NT2/D1 (cell line): ENCODE results near the gene TCERG1L.

Experiments used
- DNase-seq: peaks from one replicate; pipeline ENCODE4 v3.0.0-alpha.2; 2011; ENCODE audit warnings: low read depth, low spot score
- H3K27me3 ChIP-seq: 2 replicates; pipeline ENCODE4 v1.6.0; 2011; ENCODE audit warnings: mild to moderate bottlenecking; ENCODE audit not compliant: insufficient read length, insufficient read depth
- H3K36me3 ChIP-seq: 2 replicates; pipeline ENCODE4 v1.6.1; 2011; ENCODE audit warnings: mild to moderate bottlenecking, low read length, mixed read lengths; ENCODE audit not compliant: insufficient read depth, insufficient read length
- H3K4me1 ChIP-seq: 2 replicates; pipeline ENCODE4 v1.5.1; 2011; ENCODE audit not compliant: insufficient read depth, insufficient read length
- H3K4me3 ChIP-seq: 2 replicates; pipeline ENCODE4 v1.5.1; 2011; ENCODE audit warnings: low read depth; ENCODE audit not compliant: insufficient read length
- H3K9ac ChIP-seq: 2 replicates; pipeline ENCODE4 v1.6.0; 2011; ENCODE audit warnings: low read depth; ENCODE audit not compliant: insufficient read length
- H3K9me3 ChIP-seq: 2 replicates; pipeline ENCODE4 v1.5.1; 2011; ENCODE audit warnings: mild to moderate bottlenecking, low read length; ENCODE audit not compliant: insufficient read depth
- SUZ12 ChIP-seq: IDR thresholded peaks from 2 replicates; pipeline ENCODE4 v1.6.1; 2011; ENCODE audit not compliant: insufficient read length, insufficient read depth; ENCODE audit errors: extremely low read depth
- YY1 ChIP-seq: IDR thresholded peaks from 2 replicates; pipeline ENCODE4 v1.6.1; 2011; ENCODE audit not compliant: insufficient read length, insufficient read depth
- ZNF274 ChIP-seq: IDR thresholded peaks from 2 replicates; pipeline ENCODE4 v1.6.1; 2011; ENCODE audit warnings: mild to moderate bottlenecking, low read depth, low read length

Gene TCERG1L

DNA sequence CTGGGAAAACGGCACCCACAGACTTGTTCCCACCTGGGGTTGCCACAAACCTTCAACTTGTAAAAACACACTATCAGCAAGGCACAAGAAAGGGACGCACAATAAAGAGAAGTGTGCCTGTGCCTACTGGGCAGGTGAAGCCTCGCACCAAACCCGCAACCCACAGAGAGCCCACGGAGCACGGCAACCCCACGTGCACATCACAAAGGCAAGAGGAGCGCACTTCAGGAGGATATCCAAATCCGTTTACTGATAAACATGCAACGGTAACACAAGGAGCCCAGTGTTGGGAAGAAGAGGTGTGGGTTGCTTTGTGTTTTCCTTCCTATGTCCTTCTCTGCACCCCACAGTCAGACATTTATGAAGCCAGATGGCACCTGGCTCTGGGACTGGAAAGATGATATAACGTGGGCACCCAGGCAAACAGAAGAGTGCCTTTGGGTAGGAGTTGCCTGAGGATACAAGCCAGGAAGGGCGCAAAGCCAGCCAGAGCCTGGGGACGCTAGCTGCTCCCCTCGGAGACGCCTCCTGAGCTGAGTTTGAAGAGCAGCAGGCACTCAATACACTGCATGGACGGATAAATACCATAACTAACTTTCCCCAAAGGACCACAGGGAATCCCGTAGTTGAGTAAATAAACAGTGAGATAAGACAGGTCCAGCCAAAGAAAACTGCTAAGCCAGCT is 41.6 kb downstream of the TCERG1L start:
- no peak for DNase-seq
- Histone ChIP-seq H3K36me3 (no peaks in the 10 kb centered on the region), H3K9ac (no peak overlapping the region), H3K9me3 (peaks cover 11% of the 10 kb centered on the region; the same call in 1 of the 2 replicates), H3K4me1 (no peaks in the 10 kb centered on the region), H3K27me3 (no peaks in the 10 kb centered on the region), H3K4me3 (no peak overlapping the region)
- no peak for TF ChIP-seq SUZ12
- no peak for TF ChIP-seq YY1
- no peak for TF ChIP-seq ZNF274

DNA sequence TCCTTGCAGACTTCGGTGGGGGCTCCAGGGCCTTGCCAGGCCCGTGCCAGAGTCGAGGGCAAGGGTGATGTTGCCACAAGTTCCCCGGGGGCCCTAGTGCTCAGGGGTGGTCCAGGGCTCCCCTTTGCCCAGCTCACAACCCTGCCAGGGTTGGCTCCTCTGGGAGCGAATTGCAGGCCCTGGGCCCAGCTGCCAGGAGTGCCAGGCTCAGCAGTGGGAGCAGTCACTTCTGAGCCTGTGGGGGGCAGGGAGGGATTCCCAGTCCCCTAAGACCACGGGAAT is 43.8 kb downstream of the TCERG1L start:
- Histone ChIP-seq H3K9me3 (peaks cover 11% of the 10 kb centered on the region; the same call in 1 of the 2 replicates), H3K36me3 (no peaks in the 10 kb centered on the region), H3K27me3 (no peaks in the 10 kb centered on the region), H3K9ac (no peak overlapping the region), H3K4me1 (peaks cover 2% of the 10 kb centered on the region), H3K4me3 (no peak overlapping the region)
- TF ChIP-seq SUZ12 (no peak), ZNF274 (no peak), YY1 (no peak)
- no peak for DNase-seq

DNA sequence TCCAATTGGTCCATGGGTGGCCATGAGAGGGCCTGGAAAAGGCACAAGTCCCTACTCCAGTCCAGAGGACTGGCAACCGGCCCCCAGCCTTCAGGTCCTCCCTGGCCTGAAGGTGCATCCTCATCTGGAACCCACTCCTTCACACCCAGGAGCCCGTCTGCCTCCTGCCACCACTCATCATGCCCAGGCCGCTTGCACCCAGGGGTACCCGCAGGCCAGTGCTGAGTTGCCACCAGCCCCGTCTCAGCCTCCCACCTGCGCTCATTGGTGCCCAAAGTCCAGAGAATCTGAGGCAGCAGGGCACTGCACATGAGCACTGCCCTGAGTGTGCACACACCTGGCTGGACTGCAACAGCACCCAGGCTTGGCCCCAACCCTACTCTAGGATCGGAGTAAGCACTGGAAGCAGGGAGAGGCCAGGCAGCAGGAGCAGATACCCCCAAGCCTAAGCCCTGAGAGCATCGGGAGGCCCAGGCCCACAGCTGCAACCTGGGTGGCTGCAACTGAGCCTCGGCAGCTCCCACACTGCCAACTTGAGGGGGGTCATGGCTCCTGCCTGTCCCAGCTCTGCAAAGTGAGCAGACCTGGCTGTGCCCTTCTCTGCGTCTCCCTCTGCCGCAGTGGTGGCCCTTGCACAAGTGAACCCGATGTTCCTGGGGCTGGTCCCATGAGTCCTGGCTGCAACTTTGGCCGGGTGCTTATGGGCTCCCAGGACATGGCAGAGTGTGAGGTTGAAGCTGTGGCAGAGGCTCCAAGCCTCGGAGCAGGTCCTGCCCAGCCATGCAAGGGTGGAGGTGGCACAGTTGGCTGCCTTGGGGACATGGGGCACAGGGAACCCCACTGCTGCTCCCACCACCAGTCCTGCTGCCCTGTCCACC is 44.3 kb downstream of the TCERG1L start:
- peaks cover 2% of the 10 kb centered on the region for H3K4me1 ChIP-seq
- no peak for DNase-seq
- no peak overlapping the region for H3K9ac ChIP-seq
- no peak for TF ChIP-seq YY1
- no peak for TF ChIP-seq SUZ12
- TF ChIP-seq ZNF274, result no peak
- H3K9me3 ChIP-seq, result peaks cover 11% of the 10 kb centered on the region; the same call in 1 of the 2 replicates
- no peak overlapping the region for H3K4me3 ChIP-seq
- H3K27me3 ChIP-seq, result no peaks in the 10 kb centered on the region
- H3K36me3 ChIP-seq, result no peaks in the 10 kb centered on the region

DNA sequence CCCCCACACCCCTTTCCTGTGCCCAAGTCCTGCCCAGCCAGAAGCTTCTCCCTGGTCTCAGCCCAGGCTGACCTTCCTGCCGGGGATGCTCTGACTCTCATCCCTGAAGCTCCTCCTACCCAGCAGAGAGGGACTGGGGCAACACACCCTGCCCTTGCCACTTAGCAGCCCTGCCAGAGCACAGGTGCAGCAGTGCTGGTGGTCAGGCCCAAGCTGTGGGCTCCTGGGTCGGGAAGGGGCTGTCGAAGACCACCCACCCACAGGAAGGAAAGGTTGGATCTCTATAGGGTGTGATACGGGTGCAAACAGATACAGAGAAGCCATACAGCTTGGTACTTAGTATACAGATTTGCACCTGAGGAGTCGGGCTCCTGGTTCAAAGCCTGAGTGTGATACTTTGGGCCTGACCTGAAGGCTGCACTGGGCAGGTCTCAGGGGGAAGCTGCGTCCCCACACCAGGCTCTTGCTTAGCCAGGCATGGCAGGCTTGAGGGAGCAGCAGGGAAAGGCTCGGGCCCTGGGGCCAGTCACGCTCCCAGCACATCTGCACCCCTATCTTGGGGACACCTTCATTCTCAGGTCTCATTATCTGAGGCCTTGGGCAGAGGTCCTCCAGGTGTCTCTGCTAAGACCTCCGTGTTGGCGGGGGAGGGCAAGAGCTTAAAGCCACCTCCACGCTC is 47.3 kb downstream of the TCERG1L start:
- Histone ChIP-seq H3K27me3 (no peaks in the 10 kb centered on the region), H3K4me3 (no peak overlapping the region), H3K4me1 (peaks cover 2% of the 10 kb centered on the region), H3K9me3 (peaks cover 11% of the 10 kb centered on the region; the same call in 1 of the 2 replicates), H3K9ac (no peak overlapping the region), H3K36me3 (no peaks in the 10 kb centered on the region)
- TF ChIP-seq YY1, result no peak
- TF ChIP-seq ZNF274, result no peak
- no peak for TF ChIP-seq SUZ12
- no peak for DNase-seq

DNA sequence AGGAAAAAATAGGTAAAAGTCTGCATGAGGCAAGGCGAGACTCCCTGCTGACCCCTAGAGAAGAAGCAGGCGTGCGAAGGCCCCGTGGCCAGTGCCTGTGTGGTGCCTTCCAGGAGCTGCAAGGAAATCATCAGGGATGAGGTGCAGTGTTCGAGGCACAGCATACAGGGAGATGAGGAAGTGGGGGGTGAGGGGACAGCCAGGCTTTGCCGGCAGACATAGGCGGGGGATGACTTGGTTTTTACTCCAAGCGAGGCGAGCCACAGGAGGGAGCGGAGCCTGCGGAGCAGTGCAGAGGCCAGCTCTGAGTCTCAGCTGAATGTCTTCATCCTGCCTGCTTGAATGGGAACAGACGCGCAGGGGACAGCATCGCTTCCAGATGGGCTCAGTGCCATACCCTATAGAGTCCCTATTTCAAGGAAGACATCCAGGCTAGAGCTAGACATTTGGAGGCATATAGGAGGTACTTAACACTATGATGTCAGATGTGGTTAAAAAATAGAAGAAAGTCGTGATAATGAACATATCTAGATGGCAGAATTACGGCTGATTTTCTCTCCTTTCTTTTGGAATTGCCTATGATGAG is 49.5 kb downstream of the TCERG1L start:
- H3K4me3 ChIP-seq, result no peak overlapping the region
- H3K27me3 ChIP-seq, result no peaks in the 10 kb centered on the region
- DNase-seq, result no peak
- no peaks in the 10 kb centered on the region for H3K9me3 ChIP-seq
- no peaks in the 10 kb centered on the region for H3K36me3 ChIP-seq
- peaks cover 2% of the 10 kb centered on the region for H3K4me1 ChIP-seq
- no peak overlapping the region for H3K9ac ChIP-seq
- TF ChIP-seq YY1, result no peak
- no peak for TF ChIP-seq SUZ12
- no peak for TF ChIP-seq ZNF274

DNA sequence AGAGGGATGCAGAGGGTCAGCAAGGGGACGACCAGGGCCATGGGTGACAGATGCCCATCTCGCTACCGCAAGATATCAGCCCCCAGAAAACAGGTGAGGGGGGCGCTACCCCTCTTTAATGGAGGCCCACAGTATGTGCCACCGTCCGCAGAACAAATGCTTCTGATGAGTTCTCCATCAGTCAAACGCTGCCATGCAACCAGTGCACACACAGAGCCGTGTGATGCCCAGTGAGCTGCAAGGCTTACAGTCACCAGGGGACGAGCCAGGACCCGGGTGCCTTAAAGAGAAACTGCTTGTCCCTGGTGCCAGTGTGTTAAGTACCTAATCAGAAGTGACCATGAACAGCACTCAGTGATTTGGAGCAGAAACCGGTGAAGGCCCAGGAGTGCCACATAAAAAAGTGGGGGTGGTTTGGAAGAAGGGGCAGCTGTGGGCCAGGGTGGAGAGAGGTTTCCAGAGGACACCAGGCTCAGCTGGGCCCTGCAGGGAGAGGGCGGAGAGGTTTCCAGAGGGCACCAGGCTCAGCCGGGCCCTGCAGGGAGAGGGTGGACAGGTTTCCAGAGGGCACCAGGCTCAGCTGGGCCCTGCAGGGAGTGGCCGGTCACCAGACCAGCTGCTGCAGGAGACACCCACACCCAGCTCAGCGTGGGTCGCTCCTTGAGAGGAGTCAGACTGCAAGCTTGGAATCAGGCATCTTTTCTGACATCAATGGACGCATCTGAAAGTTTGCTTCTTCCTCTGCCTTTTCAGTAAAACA is 50.9 kb downstream of the TCERG1L start:
- no peaks in the 10 kb centered on the region for H3K9me3 ChIP-seq

DNA sequence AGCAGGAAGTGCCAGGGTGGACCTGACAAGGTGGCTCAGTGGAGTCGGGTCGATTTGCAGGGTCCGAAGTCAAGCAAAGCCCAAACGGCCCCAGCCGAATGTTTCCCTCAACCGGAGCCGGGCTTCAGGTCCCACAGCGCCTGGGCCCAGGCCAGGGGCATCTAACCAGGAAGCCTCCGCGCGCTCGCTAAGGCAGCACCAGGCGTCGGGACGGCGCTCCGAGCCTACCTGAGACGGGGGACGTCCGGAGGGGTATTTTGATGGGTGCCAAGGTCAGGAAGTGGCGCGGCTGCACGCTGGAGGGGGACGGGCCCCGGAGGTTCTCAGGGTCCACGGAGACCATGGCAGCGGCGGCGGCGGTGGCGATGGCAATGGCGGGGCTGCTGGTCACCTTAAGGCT is 51.5 kb downstream of the TCERG1L start:
- Histone ChIP-seq H3K4me1 (peaks cover 2% of the 10 kb centered on the region), H3K36me3 (no peaks in the 10 kb centered on the region), H3K9ac (no peak overlapping the region), H3K4me3 (no peak overlapping the region), H3K9me3 (no peaks in the 10 kb centered on the region), H3K27me3 (no peaks in the 10 kb centered on the region)
- TF ChIP-seq YY1, result no peak
- no peak for TF ChIP-seq SUZ12
- TF ChIP-seq ZNF274, result no peak
- DNase-seq, result no peak

More for the DNA sequence above, 50.9 kb downstream of the TCERG1L start:
- no peaks in the 10 kb centered on the region for H3K27me3 ChIP-seq
- H3K4me1 ChIP-seq, result peaks cover 2% of the 10 kb centered on the region
- no peak overlapping the region for H3K9ac ChIP-seq
- DNase-seq, result no peak
- no peak overlapping the region for H3K4me3 ChIP-seq
- no peaks in the 10 kb centered on the region for H3K36me3 ChIP-seq
- TF ChIP-seq SUZ12, result no peak
- no peak for TF ChIP-seq ZNF274
- TF ChIP-seq YY1, result no peak
